ENCODE data around the gene BID. TPM values are rescaled to one million over a fixed set of nuclear protein-coding genes. Genes with fewer than 3 reads are reported as not detected.

The BID gene
- total RNA-seq, 1 donor from 2014 or later, result 15.9 TPM

DNA sequence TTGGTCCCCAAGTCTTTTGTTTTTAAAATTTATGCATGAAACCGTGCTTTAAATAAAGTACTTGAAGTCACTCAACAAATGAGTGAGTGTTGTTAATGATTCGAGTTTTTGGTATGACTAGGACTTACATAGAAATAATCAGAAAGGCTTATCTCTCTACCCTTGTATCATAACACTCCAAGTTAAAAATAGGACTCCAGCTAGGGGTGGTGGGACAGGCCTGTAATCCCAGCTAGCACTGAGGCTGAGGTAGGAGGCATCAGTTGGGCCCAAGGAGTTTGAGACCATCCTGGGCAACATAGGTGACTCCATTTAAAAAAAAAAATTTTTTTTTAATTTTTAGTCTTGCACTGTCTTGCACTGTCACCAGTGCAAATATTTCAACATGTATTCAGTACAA lies 80.1 kb downstream of the BID start:
- H3K9me3 Mint-ChIP-seq (ENCODE audit: low read depth), result no peaks in the 10 kb centered on the region
- no peak overlapping the region for H3K4me3 Mint-ChIP-seq (ENCODE audit: unreplicated experiment)
- peaks cover 11% of the 10 kb centered on the region for H3K4me1 Mint-ChIP-seq (ENCODE audit: low read depth)
- TF ChIP-seq, protein P1, sequence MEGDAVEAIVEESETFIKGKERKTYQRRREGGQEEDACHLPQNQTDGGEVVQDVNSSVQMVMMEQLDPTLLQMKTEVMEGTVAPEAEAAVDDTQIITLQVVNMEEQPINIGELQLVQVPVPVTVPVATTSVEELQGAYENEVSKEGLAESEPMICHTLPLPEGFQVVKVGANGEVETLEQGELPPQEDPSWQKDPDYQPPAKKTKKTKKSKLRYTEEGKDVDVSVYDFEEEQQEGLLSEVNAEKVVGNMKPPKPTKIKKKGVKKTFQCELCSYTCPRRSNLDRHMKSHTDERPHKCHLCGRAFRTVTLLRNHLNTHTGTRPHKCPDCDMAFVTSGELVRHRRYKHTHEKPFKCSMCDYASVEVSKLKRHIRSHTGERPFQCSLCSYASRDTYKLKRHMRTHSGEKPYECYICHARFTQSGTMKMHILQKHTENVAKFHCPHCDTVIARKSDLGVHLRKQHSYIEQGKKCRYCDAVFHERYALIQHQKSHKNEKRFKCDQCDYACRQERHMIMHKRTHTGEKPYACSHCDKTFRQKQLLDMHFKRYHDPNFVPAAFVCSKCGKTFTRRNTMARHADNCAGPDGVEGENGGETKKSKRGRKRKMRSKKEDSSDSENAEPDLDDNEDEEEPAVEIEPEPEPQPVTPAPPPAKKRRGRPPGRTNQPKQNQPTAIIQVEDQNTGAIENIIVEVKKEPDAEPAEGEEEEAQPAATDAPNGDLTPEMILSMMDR (IDR thresholded peaks at IDR 0.05), result no peak
- no peaks in the 10 kb centered on the region for H3K27me3 Mint-ChIP-seq (ENCODE audit: low read depth)
- DNase-seq (ENCODE audit: low spot score), result no peak
- no peak overlapping the region for H3K27ac Mint-ChIP-seq (ENCODE audit: unreplicated experiment)
- H3K36me3 Mint-ChIP-seq (ENCODE audit: low read depth), result no peaks in the 10 kb centered on the region

DNA sequence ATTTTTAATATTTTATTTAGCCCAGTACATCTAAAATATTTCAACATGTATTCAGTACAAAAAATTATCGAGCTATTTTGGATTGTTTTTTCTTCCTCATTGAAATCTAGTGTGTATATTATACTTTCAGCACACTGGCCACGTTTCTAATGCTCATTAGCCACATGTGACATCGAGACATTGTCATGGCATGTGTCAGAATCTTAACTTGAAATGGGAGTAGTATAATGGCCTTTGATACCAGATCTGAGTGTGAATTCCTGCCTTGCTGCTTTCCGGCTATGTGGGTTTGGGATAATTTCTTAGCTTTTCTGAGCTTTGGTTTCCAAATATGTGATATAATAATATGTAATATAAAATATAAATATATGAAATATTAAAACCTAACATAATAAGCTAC lies 81.4 kb downstream of the BID start:
- H3K9me3 Mint-ChIP-seq (ENCODE audit: low read depth), result no peaks in the 10 kb centered on the region
- TF ChIP-seq, protein P1 (IDR thresholded peaks at IDR 0.05), result no peak
- no peak overlapping the region for H3K27ac Mint-ChIP-seq (ENCODE audit: unreplicated experiment)
- no peak overlapping the region for H3K4me3 Mint-ChIP-seq (ENCODE audit: unreplicated experiment)
- no peaks in the 10 kb centered on the region for H3K27me3 Mint-ChIP-seq (ENCODE audit: low read depth)
- peaks cover 11% of the 10 kb centered on the region for H3K4me1 Mint-ChIP-seq (ENCODE audit: low read depth)
- peaks cover 2% of the 10 kb centered on the region for H3K36me3 Mint-ChIP-seq (ENCODE audit: low read depth)
- no peak for DNase-seq (ENCODE audit: low spot score)

DNA sequence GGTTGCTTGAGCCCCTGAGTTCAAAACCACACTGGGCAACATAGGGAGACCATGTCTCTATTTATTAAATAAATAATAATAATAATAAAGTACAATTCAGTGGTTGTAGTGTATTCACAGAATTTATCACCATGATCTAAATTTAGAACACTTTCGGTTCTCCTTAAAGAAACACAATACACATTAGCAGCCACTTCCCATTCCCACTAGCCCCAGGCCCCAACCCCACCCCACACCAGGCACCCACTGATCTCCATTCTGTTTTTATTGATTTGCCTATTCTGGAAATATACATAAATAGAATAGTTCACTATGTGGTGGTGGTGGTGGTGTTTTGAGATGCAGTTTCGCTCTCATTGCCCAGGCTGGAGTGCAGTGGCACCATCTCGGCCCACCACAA lies 90.0 kb downstream of the BID start:
- Mint-ChIP-seq H3K9me3 (ENCODE audit: low read depth) (no peaks in the 10 kb centered on the region), H3K4me1 (ENCODE audit: low read depth) (no peaks in the 10 kb centered on the region), H3K27me3 (ENCODE audit: low read depth) (no peaks in the 10 kb centered on the region), H3K4me3 (ENCODE audit: unreplicated experiment) (no peak overlapping the region), H3K27ac (ENCODE audit: unreplicated experiment) (no peak overlapping the region), H3K36me3 (ENCODE audit: low read depth) (peaks cover 2% of the 10 kb centered on the region)
- DNase-seq (ENCODE audit: low spot score), result no peak
- TF ChIP-seq, protein P1 (IDR thresholded peaks at IDR 0.05), result no peak

Small RNAs within 50 kb of the gene (microRNA-seq; reads per million reads assigned to microRNA genes)
- gene MIR3198-1 (ENCODE audit: borderline number of aligned reads), result not detected

Other genes with a start within 250 kb of the BID start
- gene SLC25A18, start 211.0 kb downstream of the BID start, total RNA-seq, result not detected in 3 replicates
- gene ATP6V1E1, start 145.7 kb downstream of the BID start, total RNA-seq, result 118 to 125 TPM (median 120 TPM) in 3 replicates
- gene BCL2L13, start 135.7 kb downstream of the BID start, total RNA-seq, result 38.7 to 46.2 TPM (median 39.6 TPM) in 3 replicates